Measurements from ENCODE around the gene FUT2.

The FUT2 gene

DNA sequence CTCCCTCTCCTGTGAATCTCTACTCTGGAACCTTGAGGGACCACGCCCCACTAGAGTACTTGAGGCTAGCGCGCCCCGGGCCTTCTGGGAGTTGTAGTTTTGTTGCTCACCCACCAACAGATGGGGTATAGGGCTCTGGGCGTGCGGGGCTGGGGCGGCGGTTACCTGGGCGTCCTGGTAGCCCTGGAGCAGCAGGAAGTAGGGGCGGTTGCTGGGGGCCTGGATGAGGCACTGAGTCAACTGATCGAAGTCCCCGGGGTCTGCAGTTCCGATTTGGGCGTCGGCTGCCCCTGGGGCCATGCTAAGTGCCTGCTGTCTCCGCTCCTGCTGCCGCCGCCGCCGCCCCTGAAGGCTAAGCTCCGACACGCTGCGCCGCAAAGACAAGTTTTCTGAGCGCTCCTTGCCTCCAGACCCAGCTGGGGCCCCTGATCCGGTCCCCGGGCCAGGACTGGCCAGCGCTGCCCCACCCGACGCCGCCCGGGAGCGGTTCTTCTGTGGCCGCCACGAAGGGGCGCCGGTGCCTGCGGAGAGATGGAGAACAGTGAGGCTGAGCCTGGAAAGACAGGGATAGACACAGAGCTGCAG lies 39.4 kb downstream of the FUT2 start:
- Histone ChIP-seq H3K36me3 (ENCODE audit: insufficient read depth, low read length) (no peaks in the 10 kb centered on the region), H3K27ac (no peak overlapping the region), H3K4me3 (no peak overlapping the region), H3K9me3 (ENCODE audit: low read depth, low read length) (no peaks in the 10 kb centered on the region), H3K9ac (ENCODE audit: insufficient read length) (no peak overlapping the region)
- TF ChIP-seq FOXP2 (optimal IDR thresholded peaks at IDR 0.05; ENCODE audit: control extremely low read depth, extremely low read length, insufficient read depth) (no peak), POLR2AphosphoS5 (IDR thresholded peaks at IDR 0.05; ENCODE audit: borderline replicate concordance, low read depth, low read length) (no peak), EZH2 (IDR thresholded peaks at IDR 0.05) (no peak)
- DNase-seq (ENCODE audit: low read depth, low spot score): no peak

DNA sequence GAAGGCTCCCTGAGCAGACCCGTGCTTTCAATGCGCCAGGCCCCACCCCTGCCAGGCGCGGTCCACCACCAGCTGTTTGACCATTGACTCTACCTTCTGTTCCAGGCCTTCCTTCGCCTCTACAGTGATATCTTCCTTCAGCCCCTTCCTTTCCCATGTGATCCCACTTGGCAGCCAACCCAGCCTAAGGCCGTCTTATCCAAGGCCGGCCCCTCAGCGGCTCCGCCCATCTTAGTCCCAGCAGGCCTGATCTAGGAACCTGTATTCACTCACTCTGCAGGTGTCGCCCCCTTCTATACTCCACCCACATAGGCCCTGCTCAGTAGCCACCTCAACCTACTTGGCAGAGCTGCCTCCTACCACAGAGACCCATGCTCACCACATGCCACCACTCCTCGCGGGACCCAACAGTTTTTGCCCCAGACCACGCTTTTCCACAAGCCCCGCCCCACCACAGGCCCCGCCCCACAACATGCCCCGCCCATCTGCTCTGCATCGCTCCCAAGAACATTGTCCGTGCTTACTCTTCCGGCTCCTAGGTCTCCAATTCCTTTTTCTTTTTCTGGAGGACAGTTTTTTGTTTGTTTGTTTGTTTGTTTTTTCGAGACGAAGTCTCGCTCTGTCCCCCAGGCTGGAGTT lies 41.7 kb downstream of the FUT2 start:
- TF ChIP-seq FOXP2 (optimal IDR thresholded peaks at IDR 0.05; ENCODE audit: control extremely low read depth, extremely low read length, insufficient read depth): no peak
- no peak for TF ChIP-seq POLR2AphosphoS5 (IDR thresholded peaks at IDR 0.05; ENCODE audit: borderline replicate concordance, low read depth, low read length)
- no peak for TF ChIP-seq EZH2 (IDR thresholded peaks at IDR 0.05)
- Histone ChIP-seq H3K36me3 (ENCODE audit: insufficient read depth, low read length) (no peaks in the 10 kb centered on the region), H3K9ac (ENCODE audit: insufficient read length) (no peak overlapping the region), H3K4me3 (no peak overlapping the region), H3K9me3 (ENCODE audit: low read depth, low read length) (no peaks in the 10 kb centered on the region), H3K27ac (no peak overlapping the region; the same call in 1 of the 2 replicates)
- no peak for DNase-seq (ENCODE audit: low read depth, low spot score)

DNA sequence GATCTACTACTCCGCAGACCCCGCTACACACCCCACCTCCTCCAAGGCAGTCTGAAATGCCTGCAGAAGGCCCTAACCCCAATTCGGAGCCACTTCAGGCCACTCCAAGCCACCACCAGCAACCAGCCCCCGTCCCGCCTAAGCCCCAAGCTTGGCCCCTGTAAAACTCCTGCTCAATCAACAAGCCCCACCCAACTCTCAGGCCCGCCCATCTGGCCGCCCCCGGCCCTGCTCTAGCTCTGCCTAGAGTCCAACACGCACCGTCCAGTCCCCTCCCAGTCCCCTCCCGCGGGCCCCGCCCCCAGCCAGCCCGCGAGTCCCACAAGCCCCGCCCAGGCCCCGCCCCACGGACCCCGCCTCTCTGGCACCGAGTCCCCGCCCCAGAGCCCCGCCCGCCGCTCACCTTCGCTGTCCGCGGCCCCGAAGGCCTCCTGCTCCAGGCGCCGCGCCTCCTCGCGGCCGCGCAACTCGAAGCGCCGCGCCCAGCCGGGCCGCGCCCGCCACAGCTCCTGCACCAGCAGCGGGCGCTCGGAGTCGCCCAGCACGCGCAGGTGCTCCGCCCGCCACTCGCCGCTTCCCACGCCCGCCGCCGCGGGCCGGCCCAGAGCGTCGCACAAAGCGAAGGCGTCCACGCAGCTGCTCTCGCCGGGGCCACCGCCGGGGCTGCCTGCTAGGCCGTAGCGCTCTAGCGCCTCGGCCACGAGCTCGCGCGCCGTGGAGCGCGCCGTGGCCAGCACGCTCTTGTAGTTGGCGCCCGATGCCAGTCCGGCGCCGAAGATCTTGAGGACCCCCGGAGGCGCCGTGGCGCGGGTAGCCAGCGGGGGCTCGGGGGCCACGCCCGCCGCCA lies 43.0 kb downstream of the FUT2 start:
- no peak for TF ChIP-seq EZH2 (IDR thresholded peaks at IDR 0.05)
- TF ChIP-seq FOXP2 (optimal IDR thresholded peaks at IDR 0.05; ENCODE audit: control extremely low read depth, extremely low read length, insufficient read depth): no peak
- peak; percentile 34; the same call in 1 of the 2 replicates for TF ChIP-seq POLR2AphosphoS5 (IDR thresholded peaks at IDR 0.05; ENCODE audit: borderline replicate concordance, low read depth, low read length)
- Histone ChIP-seq H3K4me3 (peak overlapping the region; percentile 68), H3K36me3 (ENCODE audit: insufficient read depth, low read length) (no peaks in the 10 kb centered on the region), H3K9ac (ENCODE audit: insufficient read length) (peak overlapping the region; percentile 53), H3K9me3 (ENCODE audit: low read depth, low read length) (no peaks in the 10 kb centered on the region), H3K27ac (peak overlapping the region; percentile 4; the same call in 1 of the 2 replicates)
- no peak for DNase-seq (ENCODE audit: low read depth, low spot score)

DNA sequence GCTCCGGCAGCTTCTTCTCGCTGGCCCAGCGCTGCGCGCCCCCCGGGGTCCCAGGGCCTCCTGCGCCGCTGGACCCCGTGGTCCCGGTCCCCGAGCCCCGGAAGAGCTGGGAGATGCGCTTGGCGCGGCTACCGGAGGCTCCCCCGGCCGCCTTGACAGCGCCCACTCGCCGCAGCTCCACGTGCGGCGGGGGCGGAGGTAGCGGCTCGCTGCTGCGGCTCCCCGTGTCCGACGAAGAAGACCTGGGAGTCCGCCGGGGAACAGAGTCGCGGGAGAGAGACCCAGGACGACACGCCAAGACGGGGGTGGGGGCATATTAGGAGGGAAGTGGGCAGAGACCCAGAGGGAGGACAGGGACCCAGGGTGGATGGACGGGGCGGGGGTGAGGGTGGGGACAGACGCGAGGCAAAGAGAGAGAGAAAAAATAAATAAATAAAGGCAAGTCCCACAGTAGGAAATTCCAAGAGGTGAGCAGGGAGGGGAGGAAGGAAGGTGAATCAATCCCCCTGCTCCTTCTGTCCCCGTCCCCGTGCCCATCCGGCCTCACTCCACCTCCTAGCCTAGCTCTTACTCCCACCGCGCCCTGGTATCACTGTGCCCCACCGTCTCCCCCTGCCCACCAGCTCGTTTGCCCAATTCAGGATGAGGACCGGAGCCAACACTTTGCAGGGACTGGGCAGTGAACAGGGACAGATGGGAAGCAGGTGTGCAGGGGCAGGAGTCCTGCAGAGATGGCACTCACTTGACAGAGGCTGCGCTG lies 43.8 kb downstream of the FUT2 start:
- Histone ChIP-seq H3K36me3 (ENCODE audit: insufficient read depth, low read length) (no peaks in the 10 kb centered on the region), H3K9ac (ENCODE audit: insufficient read length) (peak overlapping the region; percentile 53), H3K27ac (no peak overlapping the region), H3K4me3 (peak overlapping the region; percentile 68), H3K9me3 (ENCODE audit: low read depth, low read length) (no peaks in the 10 kb centered on the region)
- TF ChIP-seq EZH2 (IDR thresholded peaks at IDR 0.05): no peak
- TF ChIP-seq POLR2AphosphoS5 (IDR thresholded peaks at IDR 0.05; ENCODE audit: borderline replicate concordance, low read depth, low read length): no peak
- TF ChIP-seq FOXP2 (optimal IDR thresholded peaks at IDR 0.05; ENCODE audit: control extremely low read depth, extremely low read length, insufficient read depth): no peak
- no peak for DNase-seq (ENCODE audit: low read depth, low spot score)

DNA sequence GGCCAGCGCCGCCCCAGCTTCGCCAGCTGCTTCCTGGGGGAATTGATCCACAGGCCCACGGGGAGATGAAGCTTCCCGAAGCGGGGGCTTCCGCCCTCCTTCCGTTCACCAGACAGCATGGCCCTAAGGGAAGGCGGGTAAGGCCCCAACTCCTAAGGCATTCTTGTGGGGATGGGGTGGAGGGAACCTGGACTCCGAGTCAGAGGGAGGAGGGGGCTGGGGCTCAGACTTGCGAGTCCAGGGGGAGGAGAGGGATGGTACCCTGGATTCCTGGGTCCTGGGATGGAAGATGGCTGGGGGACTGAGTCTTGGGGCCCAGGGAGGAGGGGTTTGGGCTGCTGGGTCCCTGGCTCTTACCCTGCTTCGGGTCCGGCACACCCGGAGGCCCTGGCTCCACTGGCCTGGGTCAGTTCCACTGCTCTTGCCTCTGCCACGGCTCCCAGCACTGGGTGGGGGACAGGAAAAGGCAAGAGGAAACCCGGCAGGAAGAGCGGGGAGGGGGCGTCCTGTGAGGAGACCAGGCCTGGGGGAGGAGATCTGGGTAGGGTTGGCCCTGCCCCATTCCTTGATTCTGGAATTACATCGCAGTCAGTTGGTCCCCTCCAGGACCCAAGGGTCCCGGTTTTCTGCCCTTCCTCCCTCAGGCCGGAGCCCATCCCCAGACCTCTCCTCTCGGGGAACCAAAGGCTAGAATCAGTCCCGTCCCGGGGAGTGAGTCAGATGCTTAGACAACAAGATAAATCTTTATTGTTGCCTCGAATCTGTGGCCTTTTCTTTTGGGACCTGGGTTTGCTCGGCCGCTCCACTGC lies 44.6 kb downstream of the FUT2 start, which contains the start of gene RASIP1:
TSS of gene RASIP1 (minus strand) at position 447 of the 809 bp plus-strand sequence. CDS start at position 119, 328 bp downstream.
- H3K27ac ChIP-seq: no peak within 1 kb of the TSS
- peak within 1 kb of the TSS; percentile 68 for H3K4me3 ChIP-seq
- TF ChIP-seq POLR2AphosphoS5 (IDR thresholded peaks at IDR 0.05; ENCODE audit: borderline replicate concordance, low read depth, low read length) (no peak), FOXP2 (optimal IDR thresholded peaks at IDR 0.05; ENCODE audit: control extremely low read depth, extremely low read length, insufficient read depth) (no peak), EZH2 (IDR thresholded peaks at IDR 0.05) (no peak)
- no peak for DNase-seq (ENCODE audit: low read depth, low spot score)
- H3K9me3 ChIP-seq (ENCODE audit: low read depth, low read length): no peaks in the 10 kb centered on the region
- no peak within 1 kb of the TSS for H3K9ac ChIP-seq (ENCODE audit: insufficient read length)
- no peaks in the 10 kb centered on the region for H3K36me3 ChIP-seq (ENCODE audit: insufficient read depth, low read length)

DNA sequence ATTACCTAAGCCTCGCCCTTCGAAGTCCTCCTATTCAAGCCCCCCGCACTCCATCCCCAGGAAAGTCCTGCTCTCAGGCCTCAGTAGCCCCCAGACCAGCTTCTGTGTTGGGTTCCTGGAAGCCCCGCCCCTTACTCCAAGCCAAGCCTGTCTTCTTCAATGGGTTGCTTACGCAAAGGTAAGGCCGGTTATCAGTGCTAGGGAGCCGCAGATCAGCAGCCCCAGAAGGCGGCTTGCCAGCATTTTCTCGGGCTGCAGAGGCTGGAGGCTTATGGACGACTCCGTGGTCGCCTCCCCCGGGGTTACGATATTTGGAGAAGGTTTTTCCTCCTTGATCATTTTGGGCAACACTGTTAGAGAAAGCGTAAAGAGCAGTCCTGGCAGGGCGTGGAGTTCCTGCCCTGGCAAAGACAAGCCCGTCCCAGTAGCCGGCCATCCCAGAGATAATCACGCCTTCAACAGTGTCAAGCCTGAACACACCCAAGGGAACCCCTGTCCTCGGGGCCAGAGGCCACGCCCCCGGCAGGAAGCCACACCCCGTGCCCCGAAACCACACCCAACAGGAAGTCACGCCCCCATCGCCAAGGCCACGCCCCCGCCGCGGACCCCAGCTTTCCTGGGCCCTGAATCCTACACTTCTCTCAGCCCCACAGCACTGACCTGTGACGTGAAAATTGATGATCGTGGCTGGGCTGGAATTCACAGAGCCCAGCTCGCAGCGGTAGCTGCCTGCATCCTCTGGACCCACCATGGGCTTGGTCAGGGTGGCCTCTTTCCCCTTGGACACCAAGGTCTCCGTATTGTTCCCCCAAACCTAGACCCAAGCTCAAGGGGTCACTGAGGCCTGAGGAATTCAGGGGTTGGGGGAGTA lies 45.6 kb downstream of the FUT2 start:
- no peak for DNase-seq (ENCODE audit: low read depth, low spot score)
- no peak for TF ChIP-seq FOXP2 (optimal IDR thresholded peaks at IDR 0.05; ENCODE audit: control extremely low read depth, extremely low read length, insufficient read depth)
- TF ChIP-seq POLR2AphosphoS5 (IDR thresholded peaks at IDR 0.05; ENCODE audit: borderline replicate concordance, low read depth, low read length): no peak
- no peak for TF ChIP-seq EZH2 (IDR thresholded peaks at IDR 0.05)
- no peak overlapping the region for H3K4me3 ChIP-seq

More for the DNA sequence above, 45.6 kb downstream of the FUT2 start:
- H3K9ac ChIP-seq (ENCODE audit: insufficient read length): no peak overlapping the region
- H3K27ac ChIP-seq: no peak overlapping the region
- no peaks in the 10 kb centered on the region for H3K9me3 ChIP-seq (ENCODE audit: low read depth, low read length)
- H3K36me3 ChIP-seq (ENCODE audit: insufficient read depth, low read length): no peaks in the 10 kb centered on the region

Measured in SK-N-MC (cell line).